ENCODE measurements around the gene ADAM12.
"Not testable (repeated sequence)": the region's sequence is repeated elsewhere in the genome, so short reads cannot be mapped to it uniquely, and the experiment has no call there.

Gene ADAM12

DNA sequence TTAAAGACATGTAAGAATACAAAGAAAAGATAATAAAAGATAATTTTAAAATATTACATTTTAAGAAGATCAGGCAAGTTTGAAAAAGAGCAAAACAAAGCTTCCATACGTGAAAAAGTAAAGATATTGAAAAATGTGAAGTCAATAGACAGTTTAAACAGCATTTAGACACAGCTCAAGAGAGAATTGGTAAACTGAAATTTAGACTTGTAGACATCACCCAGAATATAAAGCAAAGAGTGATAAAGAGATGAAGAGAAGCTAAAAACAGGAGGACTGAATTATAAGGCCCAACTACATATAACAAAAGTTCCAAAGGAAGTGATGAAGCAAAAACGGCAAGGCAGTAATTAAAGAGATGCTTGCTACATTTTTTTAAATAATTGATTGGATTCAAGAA, 13.8 kb downstream of the ADAM12 start:
- DNase-seq = no peak

DNA sequence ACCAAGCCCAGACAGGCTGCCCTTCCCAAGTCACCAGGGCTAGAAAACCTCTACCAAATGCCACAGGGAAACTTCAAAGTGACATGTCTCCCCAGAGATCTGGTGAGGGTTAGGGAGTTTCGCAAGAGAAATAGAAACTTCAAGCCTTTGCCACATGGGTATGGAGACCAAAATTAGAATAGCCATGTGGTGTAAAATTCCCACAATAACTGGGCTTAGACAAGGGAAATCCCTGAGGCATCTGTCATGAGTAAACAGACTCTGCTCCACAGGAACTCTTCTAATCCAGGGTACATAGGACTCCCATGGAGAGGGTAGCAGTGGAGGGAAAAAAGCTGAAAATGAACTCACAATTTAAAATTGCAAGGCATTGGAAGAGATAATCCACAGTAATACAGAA, 14.3 kb downstream of the ADAM12 start:
- no peak for DNase-seq

DNA sequence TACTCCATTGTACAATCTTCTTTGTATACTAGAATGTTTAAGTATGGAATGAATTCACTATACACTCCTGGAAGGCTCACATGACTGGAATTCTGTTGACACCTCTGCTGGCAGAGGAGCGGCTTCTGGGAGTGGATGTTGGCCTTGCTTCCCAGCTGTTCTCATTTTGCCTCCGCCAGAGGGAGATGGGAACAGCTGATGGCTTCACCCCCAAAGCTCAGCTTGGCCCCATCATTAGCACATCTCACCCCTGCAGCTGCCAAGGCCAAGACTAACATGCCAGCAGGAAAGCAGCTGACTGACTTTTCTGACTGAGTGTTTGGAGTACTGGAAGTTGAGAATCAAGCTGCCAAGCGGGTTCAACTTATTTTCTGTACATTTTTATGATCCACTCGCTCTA, 15.1 kb downstream of the ADAM12 start:
- DNase-seq = no peak

DNA sequence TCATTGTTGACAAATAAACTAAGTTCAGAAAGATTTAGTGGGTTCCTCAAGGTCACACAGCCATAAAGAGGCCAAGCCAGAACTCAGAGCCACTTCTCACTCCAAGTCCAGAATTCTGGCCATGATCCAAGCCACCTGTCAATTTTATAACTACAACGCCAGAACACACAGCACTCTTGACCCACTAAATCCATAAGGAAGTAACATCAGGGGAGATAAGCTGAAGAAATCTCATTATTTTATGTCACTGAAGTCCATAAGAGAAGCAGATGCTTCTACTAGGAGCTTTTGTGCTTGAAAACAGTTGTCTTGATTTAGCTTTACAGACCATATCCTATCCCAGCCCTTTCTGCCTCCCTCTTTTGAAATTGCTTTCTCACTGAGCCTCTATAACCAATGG, 15.9 kb downstream of the ADAM12 start:
- no peak for DNase-seq

DNA sequence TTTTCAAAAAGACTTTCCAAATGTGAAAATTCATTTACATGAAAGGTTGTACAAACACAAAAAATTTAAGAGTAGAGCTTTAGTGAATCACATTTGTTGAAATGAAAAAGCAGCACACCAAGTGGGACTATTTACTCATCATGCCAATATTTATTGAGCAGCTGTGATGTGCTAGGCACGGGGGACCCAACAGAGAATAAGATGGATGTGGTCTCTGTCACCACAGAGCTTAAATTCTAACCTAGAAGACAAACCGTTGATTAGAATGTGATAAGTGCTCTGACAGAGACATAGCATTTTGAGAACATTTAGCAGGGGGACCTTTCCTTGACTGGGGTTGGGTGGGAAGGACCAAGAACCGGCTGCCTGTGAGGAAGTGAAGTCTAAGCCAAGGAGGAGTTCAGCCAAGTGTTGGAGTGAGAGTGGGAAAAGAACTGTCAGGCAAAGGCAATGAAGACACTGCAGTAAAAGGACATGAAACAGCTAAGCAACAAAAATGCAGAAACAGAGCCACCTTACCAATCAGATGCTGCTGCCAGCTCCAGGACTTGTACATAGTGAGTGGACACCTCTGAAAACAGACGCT, 19.1 kb downstream of the ADAM12 start:
- no peak for DNase-seq

DNA sequence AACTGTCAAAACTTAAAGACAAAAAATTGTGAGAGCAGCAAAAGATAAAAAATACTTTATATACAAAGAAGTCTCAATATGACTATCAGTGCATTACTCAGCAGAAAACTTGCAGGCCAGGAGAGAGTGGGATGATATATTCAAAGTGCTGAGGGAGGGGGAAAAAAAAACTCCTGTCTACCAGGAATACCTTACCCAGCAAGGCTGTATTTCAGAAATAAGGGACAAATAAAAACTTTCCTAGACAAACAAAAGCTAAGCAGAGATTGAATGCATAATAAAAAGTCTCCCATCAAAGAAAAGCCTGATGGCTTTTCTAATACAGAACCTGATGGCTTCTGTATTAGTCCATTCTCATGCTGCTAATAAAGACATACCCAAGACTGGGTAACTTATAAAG, 31.1 kb downstream of the ADAM12 start:
- no peak for DNase-seq

DNA sequence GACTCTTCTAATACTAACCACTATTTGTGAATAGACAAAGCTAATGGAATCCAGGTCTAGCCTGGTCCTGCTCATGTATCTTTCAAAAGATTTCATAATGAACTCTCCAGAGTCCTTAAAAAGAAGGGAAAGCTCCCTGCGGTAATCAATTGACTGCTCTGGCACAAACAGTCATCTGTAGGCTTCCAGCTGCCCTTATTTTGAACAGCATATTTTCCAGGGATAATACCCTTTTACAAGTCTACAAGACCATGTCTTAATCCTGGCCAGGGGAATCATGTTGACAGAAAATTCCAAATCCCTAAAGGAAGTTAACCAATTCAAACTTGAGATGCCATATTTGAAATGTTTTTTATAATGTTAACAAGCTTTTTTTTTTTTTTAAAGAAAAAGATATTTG, 34.6 kb downstream of the ADAM12 start:
- DNase-seq = no peak

DNA sequence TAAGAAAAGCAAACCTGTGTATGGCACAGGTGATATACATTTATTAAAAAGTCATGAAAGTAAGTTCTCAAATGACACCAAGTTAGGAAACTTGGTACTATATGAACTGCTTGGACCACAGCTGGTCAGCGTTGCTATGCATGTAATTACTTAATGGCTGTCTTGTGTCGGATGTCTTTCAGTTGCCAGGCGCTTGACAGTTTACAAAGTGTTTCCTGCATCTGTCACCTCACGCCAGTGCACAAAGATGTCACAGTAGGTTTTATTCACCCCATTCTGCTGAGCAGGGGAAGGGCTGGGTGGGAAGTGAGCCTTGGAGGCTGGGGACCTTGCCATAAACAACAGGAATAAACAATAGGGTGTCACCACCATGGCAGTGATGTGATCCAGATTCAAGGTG, 35.8 kb downstream of the ADAM12 start:
- no peak for DNase-seq

DNA sequence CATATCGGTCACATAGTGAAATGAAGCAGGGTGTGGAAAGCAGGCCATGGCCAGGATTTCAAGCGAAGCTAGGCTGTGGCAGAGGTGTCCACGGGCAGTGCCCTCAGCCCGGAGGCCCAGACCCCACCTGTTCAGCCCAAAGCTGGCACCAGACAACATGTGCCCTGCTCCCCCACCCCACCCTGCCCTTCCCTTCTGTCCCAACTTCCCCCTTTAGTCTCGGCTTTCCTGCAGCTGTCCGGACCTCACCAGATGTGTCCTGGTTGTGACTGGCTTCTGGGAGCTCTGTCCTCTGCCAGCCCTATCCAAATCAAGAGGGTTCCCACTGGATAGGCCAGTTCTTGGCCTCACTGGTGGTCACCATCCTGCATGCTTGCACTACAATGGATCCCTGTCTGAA, 37.3 kb downstream of the ADAM12 start:
- no peak for DNase-seq

DNA sequence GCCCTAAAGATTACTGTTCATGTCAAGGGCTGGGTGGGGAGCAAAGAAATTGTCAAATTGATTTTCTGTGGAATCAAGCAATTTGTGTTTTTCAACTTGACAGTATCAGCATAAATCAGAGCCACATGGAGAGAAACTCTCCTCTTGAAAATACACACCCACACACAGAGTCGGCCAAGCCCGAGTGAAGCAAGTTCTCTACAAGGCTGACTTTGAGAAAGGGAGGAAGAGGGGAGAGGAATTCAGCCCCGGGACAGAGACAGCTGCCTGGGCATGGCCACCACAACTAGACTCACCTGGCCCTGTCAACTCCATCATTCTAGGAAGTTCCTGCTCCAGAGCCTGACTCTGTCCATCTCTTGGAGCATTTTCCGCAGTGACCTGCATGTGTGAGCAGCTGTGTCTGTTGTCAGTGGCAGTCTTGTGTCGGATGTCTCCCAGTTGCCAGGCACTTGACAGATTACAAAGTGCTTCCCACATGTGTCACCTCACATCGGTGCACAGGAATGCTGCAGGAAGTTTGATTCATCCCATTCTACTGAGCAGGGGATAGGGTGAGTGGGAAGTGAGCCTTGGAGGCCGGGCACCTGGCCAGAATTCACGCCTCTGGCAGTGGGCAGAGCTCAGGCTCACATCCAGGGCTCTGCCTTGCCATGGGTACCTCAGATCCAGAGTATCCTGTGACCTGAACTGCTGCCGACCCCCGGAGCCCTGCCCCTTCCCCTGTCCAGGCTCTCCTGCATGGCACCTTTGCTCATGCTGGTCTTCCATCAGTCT, 37.9 kb downstream of the ADAM12 start:
- peak in 1 of 2 donors; percentile 10 for DNase-seq

DNA sequence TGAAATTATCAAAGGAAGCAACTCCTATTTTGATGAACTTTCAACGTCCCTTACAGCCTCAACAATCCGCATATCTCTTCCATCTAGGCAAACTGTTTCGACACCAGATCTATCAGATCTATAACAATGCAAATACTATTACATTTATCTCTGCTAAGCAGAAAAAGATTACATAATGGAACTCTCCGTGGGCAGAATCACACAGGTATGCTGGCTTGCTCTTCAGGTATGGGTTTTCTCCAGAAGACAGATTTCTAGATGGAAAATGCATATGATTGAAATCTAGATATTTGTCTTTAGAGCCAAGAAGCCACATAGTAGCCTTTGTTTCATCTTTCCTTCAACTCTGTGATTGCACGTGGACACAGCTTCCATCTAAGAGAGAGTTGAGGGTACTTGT, 38.6 kb downstream of the ADAM12 start:
- DNase-seq = no peak

DNA sequence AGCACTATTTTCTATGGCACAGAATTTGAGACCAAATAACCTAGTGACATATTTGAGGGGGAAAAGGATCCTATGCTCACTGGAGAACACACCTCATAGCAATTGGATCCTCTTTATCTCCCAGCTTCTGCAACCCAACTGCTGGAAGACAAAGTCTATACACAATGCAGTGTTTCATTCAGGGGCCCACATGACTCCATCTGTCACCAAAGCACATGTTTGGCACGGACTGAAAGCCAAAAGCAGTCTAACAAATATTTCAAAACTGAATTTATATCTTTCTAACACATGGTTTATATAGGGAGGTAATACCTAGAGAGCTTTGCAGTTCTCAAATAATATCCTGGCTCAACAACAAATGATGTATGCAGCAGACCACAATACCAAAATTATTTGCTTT, 39.2 kb downstream of the ADAM12 start:
- peak; percentile 22 to 28 for DNase-seq

DNA sequence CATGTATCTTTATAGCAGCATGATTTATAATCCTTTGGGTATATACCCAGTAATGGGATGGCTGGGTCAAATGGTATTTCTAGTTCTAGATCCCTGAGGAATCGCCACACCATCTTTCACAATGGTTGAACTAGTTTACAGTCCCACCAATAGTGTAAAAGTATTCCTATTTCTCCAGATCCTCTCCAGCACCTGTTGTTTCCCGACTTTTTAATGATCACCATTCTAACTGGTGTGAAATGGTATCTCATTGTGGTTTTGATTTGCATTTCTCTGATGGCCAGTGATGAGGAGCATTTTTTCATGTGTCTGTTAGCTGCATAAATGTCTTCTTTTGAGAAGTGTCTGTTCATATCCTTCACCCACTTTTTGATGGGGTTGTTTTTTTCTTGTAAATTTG, 44.8 kb downstream of the ADAM12 start:
- DNase-seq = not testable (repeated sequence)

DNA sequence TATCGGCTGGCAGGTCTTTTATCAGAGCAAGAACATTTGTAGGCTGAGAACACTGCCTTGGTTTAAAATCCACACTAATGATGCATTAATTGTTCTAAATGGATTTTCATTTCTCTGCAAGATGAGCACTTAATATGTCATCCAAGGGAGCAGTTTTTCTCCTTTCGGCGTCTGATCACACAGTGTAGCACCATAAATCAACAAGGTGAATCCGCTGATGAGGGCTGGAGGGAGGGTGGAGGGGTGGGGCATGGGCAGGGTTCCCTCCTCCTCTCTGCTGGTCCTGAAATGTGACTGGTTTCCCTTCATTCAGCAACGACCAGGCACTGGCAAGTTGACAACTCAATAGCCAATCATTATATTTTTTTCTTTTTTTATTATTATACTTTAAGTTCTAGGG, 45.6 kb downstream of the ADAM12 start:
- DNase-seq = no peak

DNA sequence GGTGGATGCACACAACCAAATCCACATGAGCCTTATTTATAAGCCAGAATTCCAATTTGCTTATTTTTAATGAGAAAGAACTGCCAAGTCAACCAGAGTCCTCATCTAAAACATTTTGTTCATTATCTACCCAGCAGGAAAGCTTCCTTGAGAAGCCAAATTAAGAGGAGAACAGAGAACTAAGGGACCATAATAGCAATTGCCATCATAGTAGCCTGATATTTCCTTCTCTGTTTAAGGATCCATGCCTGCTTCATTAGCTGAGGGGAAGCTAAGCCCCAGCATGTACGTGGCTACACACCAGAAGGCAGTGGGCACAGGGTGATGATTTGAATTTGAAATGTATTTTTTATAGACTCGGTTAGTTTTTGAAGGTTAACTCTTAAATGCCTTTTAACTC, 46.8 kb downstream of the ADAM12 start:
- DNase-seq = no peak

DNA sequence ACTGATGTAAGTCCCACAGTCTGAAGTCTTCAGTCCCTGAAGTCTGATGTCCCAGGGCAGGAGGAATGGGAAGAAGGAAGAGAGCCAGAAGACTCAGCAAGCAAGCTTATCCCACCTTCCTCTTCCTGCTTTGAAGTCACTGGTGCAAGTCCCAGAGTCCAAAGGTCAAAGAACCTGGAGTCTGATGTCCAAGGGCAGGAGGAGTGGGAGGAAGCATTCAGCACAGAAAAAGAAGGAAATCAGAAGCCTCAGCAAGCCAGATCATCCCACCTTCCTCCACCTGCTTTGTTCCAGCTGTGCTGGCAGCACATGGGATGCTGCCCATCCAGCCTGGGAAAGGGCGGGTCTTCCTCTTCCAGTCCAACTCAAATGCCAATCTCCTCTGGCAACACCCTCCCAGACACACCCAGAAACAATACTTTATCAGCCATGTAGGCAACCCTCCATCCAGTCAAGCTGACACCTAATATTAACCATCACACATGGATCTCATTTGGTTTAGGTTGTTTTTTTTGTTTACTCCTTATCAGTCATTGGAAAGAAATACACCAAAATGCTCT, 50.9 kb downstream of the ADAM12 start:
- no peak for DNase-seq

DNA sequence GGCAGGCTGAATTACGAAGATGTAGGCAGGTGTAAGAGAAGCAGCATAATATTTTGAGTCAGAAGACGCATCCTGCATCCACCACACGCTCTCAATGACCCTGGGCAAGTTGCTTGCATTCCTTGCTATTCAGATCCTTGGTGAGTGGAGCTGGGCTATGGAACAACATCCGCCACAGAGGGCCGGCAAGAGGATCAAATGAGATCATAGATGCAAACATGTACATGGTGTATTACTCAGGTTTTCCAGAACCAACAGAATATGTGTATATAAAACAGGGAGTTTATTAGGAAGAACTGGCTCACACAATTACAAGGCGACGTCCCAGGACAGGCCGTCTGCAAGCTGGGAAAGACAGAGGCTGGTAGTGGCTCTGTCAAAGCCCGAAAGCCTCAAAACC, 51.5 kb downstream of the ADAM12 start:
- DNase-seq = no peak

DNA sequence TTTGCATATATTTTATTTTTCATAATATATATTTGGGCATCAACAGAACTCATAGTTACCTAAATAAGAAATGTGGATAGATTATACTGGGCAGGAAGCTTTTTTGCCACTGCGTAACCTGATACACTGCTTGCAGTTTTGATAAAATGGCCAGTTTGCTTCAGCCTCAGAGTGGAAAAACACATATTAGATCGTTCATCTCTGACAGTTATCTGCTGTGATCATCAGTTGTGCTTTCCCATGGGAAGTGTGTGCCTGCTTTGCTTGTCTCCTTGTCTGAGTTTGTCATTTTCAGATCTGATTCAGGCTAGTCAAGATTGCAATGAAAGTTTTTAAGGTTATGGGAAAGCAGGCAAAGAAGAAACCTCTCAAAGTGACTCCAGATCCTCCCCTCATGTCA, 54.0 kb downstream of the ADAM12 start:
- no peak for DNase-seq

DNA sequence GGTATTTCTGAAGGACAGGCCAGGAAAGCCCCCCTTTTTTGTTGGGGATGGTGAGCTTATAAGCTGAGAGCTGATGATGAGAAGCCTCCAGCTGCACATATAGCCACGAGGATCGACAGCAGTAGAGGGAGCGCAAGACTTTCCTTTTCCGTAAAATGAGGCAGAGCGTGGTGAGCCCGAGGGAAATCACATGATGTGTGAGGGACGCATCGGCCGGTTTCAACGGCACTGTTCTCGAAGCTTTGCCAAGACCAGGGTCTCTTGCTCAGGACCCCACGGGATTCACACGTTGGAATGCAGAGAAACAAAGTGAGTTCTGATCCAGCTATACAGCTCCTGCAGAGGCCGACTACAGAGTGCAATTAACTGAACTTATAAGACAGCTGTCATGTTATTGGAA, 55.7 kb downstream of the ADAM12 start:
- DNase-seq = no peak

DNA sequence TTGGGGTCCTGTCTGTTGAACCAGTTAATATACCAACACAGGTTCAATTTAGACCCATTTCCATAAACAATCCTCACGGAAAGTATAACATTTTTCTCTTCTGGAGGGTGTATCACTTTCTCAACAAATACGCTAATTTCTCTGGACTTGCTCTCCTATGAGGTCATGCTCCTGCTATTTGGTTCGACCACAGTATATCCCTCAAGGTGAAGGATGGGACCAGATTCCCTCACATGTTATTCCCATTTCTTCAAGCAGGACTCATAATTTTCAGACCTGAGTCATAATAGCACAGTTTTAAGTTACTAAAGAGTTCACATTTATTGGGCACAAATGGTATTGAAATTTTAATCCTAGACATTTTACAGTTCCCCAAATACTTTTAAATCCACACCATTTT, 57.2 kb downstream of the ADAM12 start:
- no peak for DNase-seq

DNA sequence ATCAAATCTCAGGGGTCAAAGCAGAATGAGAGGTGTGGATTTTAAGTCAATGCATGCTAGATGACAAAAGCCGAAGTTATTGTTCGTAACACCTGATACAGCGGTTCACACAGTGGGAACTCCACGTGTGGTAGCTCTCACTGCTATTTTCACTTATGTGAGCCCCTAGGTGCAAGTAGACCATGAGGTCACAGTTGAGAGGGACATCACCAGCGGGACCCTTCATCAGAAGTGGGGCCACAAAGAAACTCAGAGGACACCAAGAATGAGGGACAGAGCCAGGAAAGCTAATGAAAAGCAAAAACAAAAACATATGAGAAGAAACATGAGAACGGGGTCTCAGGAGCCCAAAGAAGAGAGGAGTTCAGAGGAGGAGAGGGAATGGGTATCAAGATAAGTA, 63.5 kb downstream of the ADAM12 start:
- DNase-seq = no peak

DNA sequence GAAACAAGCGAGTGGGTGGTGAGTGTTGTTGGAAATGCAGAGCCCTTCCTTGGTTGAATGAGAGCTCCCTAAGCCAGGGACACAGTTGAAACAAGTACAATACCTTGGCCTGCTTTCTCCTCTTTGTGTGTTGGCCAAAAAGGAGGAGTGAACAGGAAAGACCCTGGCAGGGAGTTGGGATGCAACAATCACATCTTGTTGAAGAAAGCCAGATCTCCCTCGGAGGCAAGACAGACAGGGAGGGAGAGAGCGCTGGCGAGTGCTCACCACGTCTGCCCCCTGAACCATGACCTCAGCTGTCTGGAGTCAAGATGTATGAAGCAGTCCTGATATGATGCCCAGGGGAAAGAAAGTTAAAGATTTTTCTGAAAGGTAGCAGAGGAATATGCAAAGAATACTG, 66.8 kb downstream of the ADAM12 start:
- DNase-seq = no peak

DNA sequence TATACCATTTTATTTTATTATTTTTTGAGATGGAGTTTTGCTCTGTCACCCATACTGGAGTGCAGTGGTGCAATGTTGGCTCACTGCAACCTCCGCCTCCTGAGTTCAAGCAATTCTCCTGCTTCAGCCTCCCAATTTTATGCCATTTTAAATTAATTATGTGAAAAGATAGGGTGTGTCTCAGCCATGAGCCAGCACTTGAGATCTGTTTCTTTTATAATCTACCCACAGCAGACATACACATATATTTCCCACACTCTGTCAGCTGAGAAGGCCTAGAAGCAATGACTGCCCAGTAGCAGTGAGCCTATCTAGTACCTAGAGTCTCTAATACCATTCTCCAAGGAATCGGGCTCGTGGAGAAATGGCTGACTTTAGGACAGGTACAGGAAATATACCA, 70.5 kb downstream of the ADAM12 start:
- DNase-seq = no peak

DNA sequence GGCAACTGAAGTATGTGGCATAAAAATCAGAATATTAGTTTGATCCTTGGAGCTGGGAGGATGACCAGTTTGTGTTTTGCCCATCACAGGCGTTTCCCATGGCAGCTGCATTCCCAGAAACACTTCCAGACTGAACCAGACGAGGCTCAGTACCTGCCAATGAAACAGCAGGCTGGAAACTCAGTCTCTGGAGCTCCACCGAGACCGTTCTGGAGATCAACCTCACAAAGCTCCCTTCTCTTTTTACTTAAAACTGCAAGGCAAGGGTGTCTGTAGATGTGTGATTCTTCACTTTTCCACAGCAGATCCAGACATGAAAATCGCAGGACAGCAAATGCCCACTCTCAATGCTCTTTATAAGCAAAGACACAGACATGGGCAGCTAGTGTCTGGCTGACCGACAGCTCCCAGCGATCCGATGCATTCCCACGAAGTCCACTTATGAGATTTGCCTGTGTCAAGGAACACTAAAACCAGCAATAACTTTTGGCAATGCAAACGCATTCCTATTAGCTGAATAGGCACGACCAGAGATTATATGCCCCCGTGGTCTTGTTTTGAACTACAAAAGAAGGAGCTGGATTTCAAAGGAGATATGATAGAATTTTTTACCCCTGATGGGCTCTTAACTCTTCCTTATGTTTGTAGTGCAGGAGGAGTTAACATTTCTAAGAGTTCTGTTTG, 72.6 kb downstream of the ADAM12 start:
- DNase-seq = no peak
